Ovary (tissue), 9 donors: ENCODE results near the gene BCL11B. TPM values are rescaled to one million over a fixed set of nuclear protein-coding genes. Genes with fewer than 3 reads are reported as not detected.

ENCODE experiments used
- DNase-seq, 5 donors: peaks; one replicate each; pipeline ENCODE4 v3.0.0-alpha.2; 2019 to 2020
- H3K27ac ChIP-seq, 2 donors: fragments of 200-600 bp; one replicate each; pipeline versions ENCODE4 v1.5.1 to v1.8.0; 2019 to 2022
- H3K27me3 ChIP-seq: fragments of 200-600 bp; one replicate; pipeline ENCODE4 v1.8.0; 2022
- H3K36me3 ChIP-seq: fragments of 200-600 bp; sonication (generic); one replicate; pipeline ENCODE4 v1.5.1; 2019
- H3K4me1 ChIP-seq: one replicate; pipeline ENCODE4 v1.8.1; 2013; ENCODE audit warnings: mild to moderate bottlenecking, moderate library complexity; ENCODE audit not compliant: insufficient read depth
- H3K4me3 ChIP-seq: fragments of 200-600 bp; sonication (generic); one replicate; pipeline ENCODE4 v1.5.1; 2017
- H3K9me3 ChIP-seq, 2 donors: fragments of 200-600 bp in 1 of 2; sonication (generic) in 1 of 2; one replicate each; pipeline versions ENCODE4 v1.5.1 to v1.8.1; 2013 to 2019; ENCODE audit warnings: mild to moderate bottlenecking in 1 of 2, moderate library complexity in 1 of 2
- EP300 ChIP-seq: sonication (generic); formaldehyde crosslinking; IDR thresholded peaks from one replicate; pipeline ENCODE4 v1.6.1; 2017; ENCODE audit warnings: antibody characterized with exemption
- POLR2A ChIP-seq: fragments of 450-650 bp; IDR thresholded peaks from one replicate; pipeline ENCODE4 v1.6.1; 2017; ENCODE audit warnings: antibody characterized with exemption, mild to moderate bottlenecking, moderate library complexity
- WGBS, 3 donors: extraction: QIAGEN DNeasy Blood & Tissue Kit in 1 of 3; methylation state at CpG; one replicate each; pipeline versions ENCODE4 v1.1.5 to v1.1.7; 2013 to 2017; 5-methylcytosine and 5-hydroxymethylcytosine counted together
- intact Hi-C, 4 donors: fragments of 100-400 bp; cut with DNase I; formaldehyde crosslinking; loops; one replicate each; pipeline versions ENCODE4 v1.11.0 to v1.15.1; 2022 to 2023
- polyA plus RNA-seq, 2 donors: library from polyadenylated mRNA; stranded (reverse); fragments of 200-250 nt in 1 of 2; fragments of 350-450 nt in 1 of 2; fragmentation: Illumina TruSeq in 1 of 2; extraction: RNeasy Lipid Tissue Mini Kit (QIAGEN cat#74804) in 1 of 2; gene quantifications; one replicate each; pipeline ENCODE4 v1.2.3, GENCODE V29; 2013 to 2014
- total RNA-seq, 7 donors: library from RNA; depleted of rRNA in 2 of 7; stranded (reverse); fragments of >200 nt in 2 of 7; fragmentation: NEBNext Ultra II Directional in 3 of 7; extraction: Animal tissue kit (Norgen Biotek cat#: 25700) in 3 of 7; gene quantifications; one replicate each; pipeline versions ENCODE4 v1.1.0 to v1.2.4, GENCODE V29; 2016 to 2023
- TF ChIP-seq, protein P1 (sequence below), 3 donors: fragments of 450-650 bp in 2 of 3; fragments of 200-600 bp in 1 of 3; IDR thresholded peaks; one replicate each; pipeline versions ENCODE4 v1.5.1 to v1.8.0; 2016 to 2022; ENCODE audit warnings: antibody characterized with exemption in 3 of 3, mild to moderate bottlenecking in 1 of 3
- donor health status: DM: no; HTN: no; CAD: no; lungs with moderate emphysema.
- donor health status: DM: no; HTN: no; CAD: no.
- donor health status: Bipolar disorder and iron deficiency.
- donor health status: DM: yes; HTN: yes; CAD: no.
- donor health status: DM: no; HTN: no; CAD: no.
- donor health status: DM: yes; HTN: yes; CAD: no.

Gene BCL11B
- total and polyA plus RNA-seq, 9 donors = 0.08 to 0.84 (median 0.43) TPM

DNA sequence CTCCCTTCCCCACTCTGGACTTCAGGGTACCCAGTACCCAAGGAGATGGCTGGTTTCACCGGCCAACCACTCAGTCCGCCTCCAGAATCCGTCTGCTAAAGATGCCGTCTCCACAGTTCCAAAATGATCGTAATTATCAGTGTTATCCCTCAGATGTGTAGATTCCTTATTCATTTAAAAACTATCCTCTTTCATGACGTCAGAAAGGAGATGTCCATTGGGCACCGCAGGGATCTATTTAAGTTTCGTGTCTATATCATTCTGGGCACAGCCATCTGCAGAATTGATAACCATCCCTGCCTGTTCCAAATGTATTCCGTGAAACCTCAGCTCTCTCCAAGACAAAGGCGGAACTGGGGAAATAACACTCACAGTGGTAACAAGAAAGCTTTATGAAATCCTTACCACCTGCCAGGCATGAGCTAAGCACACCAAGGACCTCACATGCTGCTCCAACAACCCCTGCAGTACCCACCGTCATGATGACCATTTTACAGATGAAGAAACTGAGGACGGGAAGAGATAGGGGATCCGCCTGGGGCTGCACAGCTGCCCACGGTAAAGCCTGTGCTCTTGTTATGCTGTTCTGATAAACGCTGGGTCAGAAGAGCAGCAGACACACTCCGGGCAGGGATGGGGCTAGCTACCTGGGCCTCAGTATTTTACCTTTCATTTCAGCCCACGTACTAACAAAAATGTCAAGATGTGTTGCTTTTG, 90.0 kb downstream of the BCL11B start:
- no peak overlapping the region for H3K27ac ChIP-seq
- no peaks in the 10 kb centered on the region for H3K36me3 ChIP-seq
- WGBS, 3 donors = 76 to 91% (median 90%) methylated on average over 17 of the region's 17 CpGs
- no peak overlapping the region for H3K4me3 ChIP-seq
- H3K27me3 ChIP-seq = no peaks in the 10 kb centered on the region
- TF ChIP-seq, protein P1, sequence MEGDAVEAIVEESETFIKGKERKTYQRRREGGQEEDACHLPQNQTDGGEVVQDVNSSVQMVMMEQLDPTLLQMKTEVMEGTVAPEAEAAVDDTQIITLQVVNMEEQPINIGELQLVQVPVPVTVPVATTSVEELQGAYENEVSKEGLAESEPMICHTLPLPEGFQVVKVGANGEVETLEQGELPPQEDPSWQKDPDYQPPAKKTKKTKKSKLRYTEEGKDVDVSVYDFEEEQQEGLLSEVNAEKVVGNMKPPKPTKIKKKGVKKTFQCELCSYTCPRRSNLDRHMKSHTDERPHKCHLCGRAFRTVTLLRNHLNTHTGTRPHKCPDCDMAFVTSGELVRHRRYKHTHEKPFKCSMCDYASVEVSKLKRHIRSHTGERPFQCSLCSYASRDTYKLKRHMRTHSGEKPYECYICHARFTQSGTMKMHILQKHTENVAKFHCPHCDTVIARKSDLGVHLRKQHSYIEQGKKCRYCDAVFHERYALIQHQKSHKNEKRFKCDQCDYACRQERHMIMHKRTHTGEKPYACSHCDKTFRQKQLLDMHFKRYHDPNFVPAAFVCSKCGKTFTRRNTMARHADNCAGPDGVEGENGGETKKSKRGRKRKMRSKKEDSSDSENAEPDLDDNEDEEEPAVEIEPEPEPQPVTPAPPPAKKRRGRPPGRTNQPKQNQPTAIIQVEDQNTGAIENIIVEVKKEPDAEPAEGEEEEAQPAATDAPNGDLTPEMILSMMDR (IDR thresholded peaks at IDR 0.05) = no peak
- no peak for TF ChIP-seq POLR2A
- no peak for TF ChIP-seq EP300
- H3K9me3 ChIP-seq = no peaks in the 10 kb centered on the region
- DNase-seq = no peak
- no peaks in the 10 kb centered on the region for H3K4me1 ChIP-seq
- intact Hi-C loops = loop anchor here in 1 of 4 donors (10.0 kb wide), 1 partner anchor 157 kb away; no protein-coding TSS in a partner anchor

DNA sequence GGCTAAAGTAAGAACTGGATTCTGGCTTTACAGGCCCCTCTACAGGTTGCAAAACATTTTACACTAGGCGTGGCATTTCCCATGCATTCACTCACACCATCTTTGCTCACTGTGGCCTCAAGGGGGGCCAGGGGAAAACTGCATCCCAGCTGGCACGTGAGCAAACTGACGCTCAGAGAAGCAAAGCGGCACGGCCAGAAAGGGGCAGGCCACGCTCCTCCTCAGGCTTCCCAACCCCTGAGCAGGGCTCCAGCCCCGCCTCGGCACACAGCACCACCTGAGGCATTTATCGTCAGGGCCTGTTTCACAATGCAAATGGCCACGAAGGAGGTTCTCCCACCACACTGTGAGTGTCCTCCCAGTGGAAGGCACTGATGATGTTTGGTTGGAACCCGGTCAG, 90.8 kb downstream of the BCL11B start:
- Histone ChIP-seq H3K27me3 (no peaks in the 10 kb centered on the region), H3K4me3 (no peak overlapping the region), H3K4me1 (no peaks in the 10 kb centered on the region), H3K36me3 (no peaks in the 10 kb centered on the region), H3K27ac (no peak overlapping the region), H3K9me3 (no peaks in the 10 kb centered on the region)
- DNase-seq = no peak
- intact Hi-C loops = loop anchor here in 1 of 4 donors (10.0 kb wide), 1 partner anchor 156 kb away; no protein-coding TSS in a partner anchor
- WGBS, 3 donors = 88 to 92% (median 90%) methylated on average over 11 of the region's 11 CpGs
- TF ChIP-seq POLR2A = no peak
- TF ChIP-seq, protein P1 (IDR thresholded peaks at IDR 0.05) = no peak
- TF ChIP-seq EP300 = no peak

DNA sequence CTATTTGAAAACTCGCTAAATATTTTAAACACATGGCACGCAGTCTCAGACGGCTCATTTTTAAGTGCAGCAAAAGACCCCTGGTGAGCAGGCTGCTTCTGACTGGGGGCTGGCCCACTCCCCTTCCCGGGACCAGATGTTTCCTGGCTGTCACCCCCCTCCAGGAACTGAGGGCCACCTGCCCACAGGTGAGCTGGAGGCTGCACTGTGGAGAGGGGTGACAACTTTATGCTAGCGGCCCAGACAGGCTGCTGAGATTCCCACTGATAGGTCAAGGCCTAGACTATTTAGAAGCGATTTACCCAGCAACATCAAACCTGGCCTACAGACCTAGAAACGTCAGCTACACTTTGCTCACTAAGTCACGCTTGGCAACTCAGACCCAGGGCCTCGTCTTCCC, 92.1 kb downstream of the BCL11B start:
- Histone ChIP-seq H3K27me3 (no peaks in the 10 kb centered on the region), H3K4me1 (no peaks in the 10 kb centered on the region), H3K36me3 (no peaks in the 10 kb centered on the region), H3K27ac (no peak overlapping the region), H3K4me3 (no peak overlapping the region), H3K9me3 (no peaks in the 10 kb centered on the region)
- no peak for TF ChIP-seq POLR2A
- TF ChIP-seq EP300 = no peak
- TF ChIP-seq, protein P1 (IDR thresholded peaks at IDR 0.05) = no peak
- intact Hi-C loops = loop anchor here in 1 of 4 donors (10.0 kb wide), 1 partner anchor 155 kb away; no protein-coding TSS in a partner anchor
- 81 to 92% (median 86%) methylated on average over 9 of the region's 9 CpGs for WGBS, 3 donors
- DNase-seq = no peak

DNA sequence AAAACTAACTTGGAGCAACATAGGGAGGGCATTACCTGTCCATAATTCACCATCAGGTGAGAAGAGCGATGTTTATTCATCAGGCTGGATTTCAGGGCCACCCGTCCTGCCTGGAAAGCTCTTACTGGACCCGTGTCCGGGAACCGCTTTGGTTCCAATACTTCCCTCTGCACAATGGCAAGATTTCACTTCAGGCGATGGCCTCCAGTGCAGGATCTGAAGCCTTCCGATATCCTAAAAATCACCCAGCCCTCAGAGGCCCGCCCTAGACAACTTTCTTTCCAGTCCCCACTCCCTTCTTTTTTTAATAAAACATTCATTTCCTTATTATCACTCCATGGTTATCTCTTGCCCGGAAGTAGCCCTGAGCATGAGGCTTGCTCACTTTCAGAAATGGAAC, 92.5 kb downstream of the BCL11B start:
- DNase-seq = no peak
- intact Hi-C loops = no loop called here
- 87 to 89% (median 88%) methylated on average over 9 of the region's 9 CpGs for WGBS, 3 donors

More for the DNA sequence above, 92.5 kb downstream of the BCL11B start:
- no peak for TF ChIP-seq EP300
- TF ChIP-seq, protein P1 (IDR thresholded peaks at IDR 0.05) = no peak
- TF ChIP-seq POLR2A = no peak
- Histone ChIP-seq H3K36me3 (no peaks in the 10 kb centered on the region), H3K9me3 (no peaks in the 10 kb centered on the region), H3K4me1 (no peaks in the 10 kb centered on the region), H3K4me3 (no peak overlapping the region), H3K27ac (no peak overlapping the region), H3K27me3 (no peaks in the 10 kb centered on the region)
